Calu3 (cell line): Measurements from ENCODE around the gene NKD2. TPM values are rescaled to one million over a fixed set of nuclear protein-coding genes. Genes with fewer than 3 reads are reported as not detected.

Source experiments
- BruUV-seq: library from RNA; stranded (reverse); fragments of 400-500 nt; replicated peaks from 2 replicates; lab custom pipeline; 2021; lab: Mats Ljungman, UMichigan
- CTCF ChIA-PET: fragments of 300-600 bp; sonication (Branson Sonifier 250); formaldehyde crosslinking; loops from one replicate; lab custom pipeline; 2022; ENCODE audit warnings: antibody characterized with exemption; lab: Charles Lee
- DNase-seq: peaks from one replicate; pipeline ENCODE4 v3.0.0; 2022
- H3K27ac Mint-ChIP-seq: one replicate; pipeline ENCODE4 v1.8.0; 2022; ENCODE audit warnings: mixed read lengths; ENCODE audit not compliant: unreplicated experiment
- H3K27me3 Mint-ChIP-seq: one replicate; pipeline ENCODE4 v1.8.0; 2022; ENCODE audit warnings: mixed read lengths; ENCODE audit not compliant: unreplicated experiment
- H3K36me3 Mint-ChIP-seq: one replicate; pipeline ENCODE4 v1.8.0; 2022; ENCODE audit warnings: mild to moderate bottlenecking, moderate library complexity, mixed read lengths; ENCODE audit not compliant: insufficient read depth, unreplicated experiment
- H3K4me1 Mint-ChIP-seq: one replicate; pipeline ENCODE4 v1.8.0; 2022; ENCODE audit warnings: mild to moderate bottlenecking, low read depth, mixed read lengths; ENCODE audit not compliant: unreplicated experiment
- H3K4me3 Mint-ChIP-seq: one replicate; pipeline ENCODE4 v1.8.0; 2022; ENCODE audit warnings: mild to moderate bottlenecking, low read depth, moderate library complexity, mixed read lengths; ENCODE audit not compliant: unreplicated experiment
- H3K9me3 Mint-ChIP-seq: one replicate; pipeline ENCODE4 v1.8.0; 2022; ENCODE audit warnings: low read depth, mixed read lengths; ENCODE audit not compliant: unreplicated experiment
- CTCF ChIP-seq: fragments of 200-600 bp; IDR thresholded peaks from one replicate; pipeline ENCODE4 v1.8.0; 2022; ENCODE audit warnings: antibody characterized with exemption; ENCODE audit not compliant: unreplicated experiment
- intact Hi-C: fragments of 100-400 bp; cut with micrococcal nuclease; formaldehyde crosslinking; loops from one replicate; pipeline ENCODE4 v1.10.0; 2022; ENCODE audit not compliant: unreplicated experiment
- total RNA-seq: library from RNA; stranded (reverse); gene quantifications from 2 replicates; pipeline ENCODE4 v1.2.3, GENCODE V29; 2022

Gene NKD2
- total RNA-seq, 1 experiment from 2014 or later = 0.47 TPM

GRCh38 chr5:1004461-1005248 is 3.9 kb upstream of the NKD2 start:
- intact Hi-C loops = loop anchor here (10.0 kb wide), 1 partner anchor 60 kb away; no protein-coding TSS in a partner anchor
- Mint-ChIP-seq H3K27me3 (peaks cover 87% of the 10 kb centered on the region), H3K4me3 (peak overlapping the region; percentile 63), H3K4me1 (peaks cover 20% of the 10 kb centered on the region), H3K9me3 (no peaks in the 10 kb centered on the region), H3K27ac (no peak overlapping the region), H3K36me3 (peaks cover 20% of the 10 kb centered on the region)
- CTCF ChIA-PET = no interaction called here
- BruUV-seq = no TSS peak
- TF ChIP-seq CTCF = no peak
- DNase-seq = no peak

- Mint-ChIP-seq H3K36me3 (peaks cover 20% of the 10 kb centered on the region), H3K27ac (peak overlapping the region; percentile 46), H3K4me3 (no peak overlapping the region), H3K27me3 (peaks cover 87% of the 10 kb centered on the region), H3K9me3 (no peaks in the 10 kb centered on the region), H3K4me1 (peaks cover 20% of the 10 kb centered on the region)
- intact Hi-C loops = loop anchor here (10.0 kb wide), 1 partner anchor 61 kb away; no protein-coding TSS in a partner anchor
- no peak for DNase-seq
- CTCF ChIA-PET = interaction anchor here (1.0 kb wide), 1 partner anchor 71 kb away, joined by 3 read pairs; no protein-coding TSS in a partner anchor
- no TSS peak for BruUV-seq
- no peak for TF ChIP-seq CTCF
These were observed 3.3 kb upstream of the NKD2 start for GRCh38 chr5:1005249-1005851.

GRCh38 chr5:1005904-1006655 is 2.5 kb upstream of the NKD2 start:
- H3K9me3 Mint-ChIP-seq = no peaks in the 10 kb centered on the region
- peaks cover 87% of the 10 kb centered on the region for H3K27me3 Mint-ChIP-seq
- no peak for DNase-seq
- no peak for TF ChIP-seq CTCF
- H3K4me3 Mint-ChIP-seq = no peak overlapping the region
- intact Hi-C loops = loop anchor here (10.0 kb wide), 1 partner anchor 61 kb away; no protein-coding TSS in a partner anchor
- BruUV-seq = no TSS peak
- H3K27ac Mint-ChIP-seq = peak overlapping the region; percentile 46
- peaks cover 20% of the 10 kb centered on the region for H3K36me3 Mint-ChIP-seq
- CTCF ChIA-PET = interaction anchor here (1.0 kb wide), 1 partner anchor 72 kb away, joined by 3 read pairs; no protein-coding TSS in a partner anchor
- peaks cover 23% of the 10 kb centered on the region for H3K4me1 Mint-ChIP-seq

- Mint-ChIP-seq H3K9me3 (no peaks in the 10 kb centered on the region), H3K36me3 (peaks cover 20% of the 10 kb centered on the region), H3K4me1 (peaks cover 28% of the 10 kb centered on the region), H3K27me3 (peaks cover 87% of the 10 kb centered on the region), H3K27ac (no peak overlapping the region), H3K4me3 (no peak overlapping the region)
- CTCF ChIA-PET = interaction anchor here (1.0 kb wide), 1 partner anchor 72 kb away, joined by 3 read pairs; no protein-coding TSS in a partner anchor
- intact Hi-C loops = loop anchor here (10.0 kb wide), 1 partner anchor 62 kb away; no protein-coding TSS in a partner anchor
- no peak for DNase-seq
- no peak for TF ChIP-seq CTCF
- BruUV-seq = no TSS peak
These were observed 1.9 kb upstream of the NKD2 start for GRCh38 chr5:1006656-1007071.
